Measurements from ENCODE around the gene ZMIZ1. TPM values are rescaled to one million over a fixed set of nuclear protein-coding genes. Genes with fewer than 3 reads are reported as not detected.

ZMIZ1 gene
- total and polyA plus RNA-seq, 2 donors from 2014 or later: 14.2 to 97.6 TPM

DNA sequence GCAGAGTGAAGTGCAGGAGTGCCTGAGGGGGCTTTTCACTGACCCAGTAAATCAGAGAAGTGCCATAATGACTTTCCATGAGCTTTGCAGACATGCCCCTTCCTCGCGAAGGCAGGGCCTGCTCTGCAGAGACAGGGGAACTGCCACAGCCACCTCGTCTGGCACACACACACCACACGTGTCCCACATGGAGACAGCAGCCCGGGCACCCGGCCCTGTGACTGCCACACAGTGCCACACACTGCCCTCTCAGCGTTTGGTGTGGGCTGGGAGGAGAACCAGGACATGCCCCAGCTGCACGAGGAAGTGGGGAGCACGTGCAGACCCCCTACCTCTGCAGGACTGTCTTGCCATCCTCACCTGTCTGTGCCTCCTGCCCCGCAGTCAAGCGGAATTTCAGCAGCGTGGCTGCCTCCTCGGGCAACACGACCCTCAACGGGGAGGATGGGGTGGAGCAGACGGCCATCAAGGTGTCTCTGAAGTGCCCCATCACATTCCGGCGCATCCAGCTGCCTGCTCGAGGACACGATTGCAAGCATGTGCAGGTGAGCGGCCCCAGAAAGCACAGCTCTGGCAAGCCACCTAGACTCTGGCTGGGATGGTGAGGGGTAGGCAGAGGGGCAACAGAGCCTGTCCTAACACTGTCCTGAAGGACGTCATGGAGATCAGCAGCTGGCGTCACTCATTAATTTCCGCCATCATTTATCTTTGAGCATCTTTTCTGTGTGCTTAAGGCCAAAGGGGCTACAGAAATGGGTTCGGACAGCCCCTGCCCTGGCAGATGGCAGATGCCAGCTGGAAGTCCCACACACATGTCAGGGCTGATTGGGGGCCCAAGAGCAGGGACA lies 235.1 kb downstream of the ZMIZ1 start:
- FAIRE-seq: no peak
- intact Hi-C loops (cut with DNase I): no loop called here
- TF ChIP-seq, protein P1, sequence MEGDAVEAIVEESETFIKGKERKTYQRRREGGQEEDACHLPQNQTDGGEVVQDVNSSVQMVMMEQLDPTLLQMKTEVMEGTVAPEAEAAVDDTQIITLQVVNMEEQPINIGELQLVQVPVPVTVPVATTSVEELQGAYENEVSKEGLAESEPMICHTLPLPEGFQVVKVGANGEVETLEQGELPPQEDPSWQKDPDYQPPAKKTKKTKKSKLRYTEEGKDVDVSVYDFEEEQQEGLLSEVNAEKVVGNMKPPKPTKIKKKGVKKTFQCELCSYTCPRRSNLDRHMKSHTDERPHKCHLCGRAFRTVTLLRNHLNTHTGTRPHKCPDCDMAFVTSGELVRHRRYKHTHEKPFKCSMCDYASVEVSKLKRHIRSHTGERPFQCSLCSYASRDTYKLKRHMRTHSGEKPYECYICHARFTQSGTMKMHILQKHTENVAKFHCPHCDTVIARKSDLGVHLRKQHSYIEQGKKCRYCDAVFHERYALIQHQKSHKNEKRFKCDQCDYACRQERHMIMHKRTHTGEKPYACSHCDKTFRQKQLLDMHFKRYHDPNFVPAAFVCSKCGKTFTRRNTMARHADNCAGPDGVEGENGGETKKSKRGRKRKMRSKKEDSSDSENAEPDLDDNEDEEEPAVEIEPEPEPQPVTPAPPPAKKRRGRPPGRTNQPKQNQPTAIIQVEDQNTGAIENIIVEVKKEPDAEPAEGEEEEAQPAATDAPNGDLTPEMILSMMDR (IDR thresholded peaks at IDR 0.05; ENCODE audit: borderline replicate concordance, extremely low read depth, insufficient read depth): no peak

DNA sequence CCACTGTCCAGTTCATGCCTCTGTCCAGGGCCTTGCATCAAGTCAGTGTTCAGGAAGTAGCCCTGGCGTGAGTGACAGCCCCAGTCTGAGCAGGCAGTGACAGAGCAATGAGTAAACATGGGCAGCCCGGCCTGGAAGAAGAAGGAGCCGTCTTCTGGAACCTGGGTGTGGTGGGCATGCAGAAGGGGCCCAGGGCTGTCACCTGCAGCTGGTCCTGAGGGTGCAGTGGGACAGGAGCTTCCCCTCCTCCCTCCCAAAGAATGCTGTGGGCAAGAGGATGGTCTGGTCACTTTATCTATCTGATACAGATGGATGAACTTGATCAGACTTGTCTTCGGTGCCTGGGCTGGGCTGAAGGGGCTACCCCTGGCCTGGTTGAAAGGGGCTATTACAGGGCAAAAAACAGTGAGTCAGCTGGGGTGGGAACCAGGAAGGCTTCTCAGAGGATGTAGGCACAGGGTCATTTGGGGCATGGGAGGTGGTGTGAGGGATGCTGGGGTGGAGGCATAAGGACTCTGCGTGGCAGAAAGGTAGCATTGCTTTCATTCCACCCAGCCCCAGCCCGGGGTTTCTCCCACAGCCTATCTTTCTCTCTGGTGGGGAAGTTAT lies 235.8 kb downstream of the ZMIZ1 start:
- FAIRE-seq (no peak), DNase-seq (no peak)
- H3K4me3 ChIP-seq (ENCODE audit: low read length in 3 of 3): no peak overlapping the region
- no peak overlapping the region for H3K27ac ChIP-seq (ENCODE audit: low read depth in 2 of 2, low read length in 2 of 2)
- no peak overlapping the region for H3K9ac ChIP-seq (ENCODE audit: low read length in 3 of 3)
- H3K4me1 ChIP-seq (ENCODE audit: control insufficient read depth in 2 of 3, insufficient read depth in 2 of 3, low read depth in 1 of 3, low read length in 3 of 3): no peaks in the 10 kb centered on the region
- TF ChIP-seq, protein P1 (IDR thresholded peaks at IDR 0.05; ENCODE audit: borderline replicate concordance, extremely low read depth, insufficient read depth): no peak
- intact Hi-C loops (cut with DNase I): no loop called here
- no peaks in the 10 kb centered on the region for H3K27me3 ChIP-seq (ENCODE audit: control insufficient read depth, insufficient read depth, low read length)
- H3K9me3 ChIP-seq (ENCODE audit: control insufficient read depth in 2 of 3, insufficient read depth in 1 of 3, low read length in 3 of 3): no peaks in the 10 kb centered on the region
- peaks cover 0 to 88% (median 57%) of the 10 kb centered on the region in 3 donors for H3K36me3 ChIP-seq (ENCODE audit: control insufficient read depth in 2 of 3, insufficient read depth in 3 of 3, low read length in 3 of 3)

More for the DNA sequence above, 235.1 kb downstream of the ZMIZ1 start:
- Histone ChIP-seq H3K9me3 (ENCODE audit: control insufficient read depth in 2 of 3, insufficient read depth in 1 of 3, low read length in 3 of 3) (no peaks in the 10 kb centered on the region), H3K36me3 (ENCODE audit: control insufficient read depth in 2 of 3, insufficient read depth in 3 of 3, low read length in 3 of 3) (peaks cover 0 to 88% (median 56%) of the 10 kb centered on the region in 3 donors), H3K9ac (ENCODE audit: low read length in 3 of 3) (no peak overlapping the region), H3K27me3 (ENCODE audit: control insufficient read depth, insufficient read depth, low read length) (no peaks in the 10 kb centered on the region), H3K4me3 (ENCODE audit: low read length in 3 of 3) (no peak overlapping the region), H3K4me1 (ENCODE audit: control insufficient read depth in 2 of 3, insufficient read depth in 2 of 3, low read depth in 1 of 3, low read length in 3 of 3) (no peaks in the 10 kb centered on the region), H3K27ac (ENCODE audit: low read depth in 2 of 2, low read length in 2 of 2) (no peak overlapping the region)
- DNase-seq: no peak

DNA sequence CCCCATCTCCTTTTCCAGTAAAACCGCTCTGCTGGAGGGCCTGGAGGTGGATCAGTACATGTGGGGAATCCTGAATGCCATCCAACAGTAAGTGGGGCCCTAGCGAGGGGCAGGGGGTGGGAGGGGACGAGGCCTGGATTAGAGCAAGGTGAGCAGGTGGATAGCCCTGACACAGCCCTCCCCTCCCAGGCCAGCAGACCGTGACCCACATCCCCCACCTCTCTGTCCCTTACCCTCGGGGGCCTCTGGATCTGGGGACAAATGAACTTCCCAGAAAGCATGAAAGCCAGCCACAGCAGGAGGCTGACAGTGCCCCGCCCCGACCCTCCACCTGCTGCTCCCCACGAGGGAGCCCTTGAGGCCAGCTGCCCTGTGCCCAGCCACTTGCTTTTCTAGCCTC lies 236.7 kb downstream of the ZMIZ1 start:
- H3K9ac ChIP-seq (ENCODE audit: low read length in 3 of 3): no peak overlapping the region
- DNase-seq (no peak), FAIRE-seq (no peak)
- intact Hi-C loops (cut with DNase I): no loop called here
- no peaks in the 10 kb centered on the region for H3K9me3 ChIP-seq (ENCODE audit: control insufficient read depth in 2 of 3, insufficient read depth in 1 of 3, low read length in 3 of 3)
- no peaks in the 10 kb centered on the region for H3K4me1 ChIP-seq (ENCODE audit: control insufficient read depth in 2 of 3, insufficient read depth in 2 of 3, low read depth in 1 of 3, low read length in 3 of 3)
- no peak overlapping the region for H3K27ac ChIP-seq (ENCODE audit: low read depth in 2 of 2, low read length in 2 of 2)
- peaks cover 0 to 85% (median 51%) of the 10 kb centered on the region in 3 donors for H3K36me3 ChIP-seq (ENCODE audit: control insufficient read depth in 2 of 3, insufficient read depth in 3 of 3, low read length in 3 of 3)
- TF ChIP-seq, protein P1 (IDR thresholded peaks at IDR 0.05; ENCODE audit: borderline replicate concordance, extremely low read depth, insufficient read depth): no peak
- no peaks in the 10 kb centered on the region for H3K27me3 ChIP-seq (ENCODE audit: control insufficient read depth, insufficient read depth, low read length)
- no peak overlapping the region for H3K4me3 ChIP-seq (ENCODE audit: low read length in 3 of 3)

All from kidney (tissue), 14 donors.